Measurements from ENCODE around the gene CDK5. TPM values are rescaled to one million over a fixed set of nuclear protein-coding genes. Genes with fewer than 3 reads are reported as not detected.
A peak's percentile ranks its signal among the peaks of the same experiment; 100 is the strongest.

CDK5 gene
- total and polyA plus RNA-seq, 2 of the 13 experiments (the other 11 are each of a cell fraction or from before 2014, with no cell fraction given): 16.4 to 21.3 TPM

DNA sequence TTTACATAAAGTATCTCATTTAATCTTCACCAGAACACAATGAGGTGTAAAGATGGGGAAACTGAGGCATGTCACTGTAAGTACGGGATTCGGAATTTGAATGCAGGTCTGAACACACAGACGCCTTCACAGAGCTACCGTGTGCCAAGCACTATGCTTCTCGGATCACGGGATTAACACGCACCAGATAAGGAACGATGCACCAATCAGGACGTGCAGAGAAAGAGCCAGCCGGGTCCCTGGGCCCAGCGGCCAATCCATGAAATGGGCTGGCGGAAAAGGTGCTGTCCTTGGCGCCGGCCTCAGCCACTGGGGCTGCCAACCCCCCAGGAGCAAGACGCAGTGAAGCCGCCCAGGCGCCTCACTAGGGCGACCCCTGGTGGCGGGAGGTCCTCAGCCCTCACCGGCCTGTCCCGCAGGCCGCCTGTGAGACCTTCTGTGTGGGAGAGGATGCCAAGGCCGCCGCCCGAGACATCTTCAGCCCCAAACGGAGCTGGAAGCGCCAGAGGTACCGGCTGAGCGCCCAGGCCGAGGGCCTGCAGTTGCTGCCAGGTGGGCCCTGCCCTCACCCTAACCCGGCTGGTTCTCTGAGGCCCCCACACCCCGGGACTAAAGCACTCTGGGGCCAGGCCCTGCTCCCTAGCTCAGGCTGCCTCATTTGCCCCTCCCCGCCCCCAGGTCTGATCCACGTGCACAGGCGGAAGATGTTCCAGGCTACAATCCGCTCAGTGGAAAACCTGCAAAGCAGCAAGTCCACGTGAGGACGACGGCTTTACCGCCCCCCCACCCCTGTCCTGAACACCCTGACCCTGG lies 49.0 kb downstream of the CDK5 start (continued):
- TF ChIP-seq ZNF232 (CRISPR knock-in tag; IDR thresholded peaks at IDR 0.05; ENCODE audit: borderline replicate concordance) (no peak), ZNF121 (CRISPR knock-in tag; IDR thresholded peaks at IDR 0.05) (no peak), ZNF207 (IDR thresholded peaks at IDR 0.05; ENCODE audit: borderline replicate concordance) (no peak), PHF21A (CRISPR knock-in tag; IDR thresholded peaks at IDR 0.05) (peak; percentile 53; the same call in 1 of the 2 replicates), ATF7 (IDR thresholded peaks at IDR 0.05) (no peak), ATF7 (CRISPR knock-in tag; IDR thresholded peaks at IDR 0.05) (no peak), FIP1L1 (IDR thresholded peaks at IDR 0.05; ENCODE audit: borderline replicate concordance, insufficient read depth, low read depth, low read length) (no peak), SRSF1 (optimal IDR thresholded peaks at IDR 0.05; ENCODE audit: low read depth, low read length) (peak; percentile 67), SOX5 (CRISPR knock-in tag; IDR thresholded peaks at IDR 0.05; ENCODE audit: borderline replicate concordance) (0 out of 2 replicates have a peak, but pooled peaks have one; percentile 14), ZKSCAN1 (IDR thresholded peaks at IDR 0.05; ENCODE audit: low read length) (no peak), ZNF33A (CRISPR knock-in tag; IDR thresholded peaks at IDR 0.05; ENCODE audit: borderline replicate concordance) (no peak), GLMP (CRISPR knock-in tag; IDR thresholded peaks at IDR 0.05; ENCODE audit: borderline replicate concordance) (no peak), MLLT10 (CRISPR knock-in tag; IDR thresholded peaks at IDR 0.05) (no peak), ASH2L (IDR thresholded peaks at IDR 0.05; ENCODE audit: insufficient read length, low read depth, low read length) (no peak), ZNF724P (CRISPR knock-in tag; IDR thresholded peaks at IDR 0.05; ENCODE audit: borderline replicate concordance) (no peak), ATF1 (CRISPR knock-in tag; IDR thresholded peaks at IDR 0.05) (no peak), MEIS2 (CRISPR knock-in tag; IDR thresholded peaks at IDR 0.05) (no peak)
- TF ChIP-seq, protein P1, sequence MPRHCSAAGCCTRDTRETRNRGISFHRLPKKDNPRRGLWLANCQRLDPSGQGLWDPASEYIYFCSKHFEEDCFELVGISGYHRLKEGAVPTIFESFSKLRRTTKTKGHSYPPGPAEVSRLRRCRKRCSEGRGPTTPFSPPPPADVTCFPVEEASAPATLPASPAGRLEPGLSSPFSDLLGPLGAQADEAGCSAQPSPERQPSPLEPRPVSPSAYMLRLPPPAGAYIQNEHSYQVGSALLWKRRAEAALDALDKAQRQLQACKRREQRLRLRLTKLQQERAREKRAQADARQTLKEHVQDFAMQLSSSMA (CRISPR knock-in tag; IDR thresholded peaks at IDR 0.05): no peak
- TF ChIP-seq, protein P2, sequence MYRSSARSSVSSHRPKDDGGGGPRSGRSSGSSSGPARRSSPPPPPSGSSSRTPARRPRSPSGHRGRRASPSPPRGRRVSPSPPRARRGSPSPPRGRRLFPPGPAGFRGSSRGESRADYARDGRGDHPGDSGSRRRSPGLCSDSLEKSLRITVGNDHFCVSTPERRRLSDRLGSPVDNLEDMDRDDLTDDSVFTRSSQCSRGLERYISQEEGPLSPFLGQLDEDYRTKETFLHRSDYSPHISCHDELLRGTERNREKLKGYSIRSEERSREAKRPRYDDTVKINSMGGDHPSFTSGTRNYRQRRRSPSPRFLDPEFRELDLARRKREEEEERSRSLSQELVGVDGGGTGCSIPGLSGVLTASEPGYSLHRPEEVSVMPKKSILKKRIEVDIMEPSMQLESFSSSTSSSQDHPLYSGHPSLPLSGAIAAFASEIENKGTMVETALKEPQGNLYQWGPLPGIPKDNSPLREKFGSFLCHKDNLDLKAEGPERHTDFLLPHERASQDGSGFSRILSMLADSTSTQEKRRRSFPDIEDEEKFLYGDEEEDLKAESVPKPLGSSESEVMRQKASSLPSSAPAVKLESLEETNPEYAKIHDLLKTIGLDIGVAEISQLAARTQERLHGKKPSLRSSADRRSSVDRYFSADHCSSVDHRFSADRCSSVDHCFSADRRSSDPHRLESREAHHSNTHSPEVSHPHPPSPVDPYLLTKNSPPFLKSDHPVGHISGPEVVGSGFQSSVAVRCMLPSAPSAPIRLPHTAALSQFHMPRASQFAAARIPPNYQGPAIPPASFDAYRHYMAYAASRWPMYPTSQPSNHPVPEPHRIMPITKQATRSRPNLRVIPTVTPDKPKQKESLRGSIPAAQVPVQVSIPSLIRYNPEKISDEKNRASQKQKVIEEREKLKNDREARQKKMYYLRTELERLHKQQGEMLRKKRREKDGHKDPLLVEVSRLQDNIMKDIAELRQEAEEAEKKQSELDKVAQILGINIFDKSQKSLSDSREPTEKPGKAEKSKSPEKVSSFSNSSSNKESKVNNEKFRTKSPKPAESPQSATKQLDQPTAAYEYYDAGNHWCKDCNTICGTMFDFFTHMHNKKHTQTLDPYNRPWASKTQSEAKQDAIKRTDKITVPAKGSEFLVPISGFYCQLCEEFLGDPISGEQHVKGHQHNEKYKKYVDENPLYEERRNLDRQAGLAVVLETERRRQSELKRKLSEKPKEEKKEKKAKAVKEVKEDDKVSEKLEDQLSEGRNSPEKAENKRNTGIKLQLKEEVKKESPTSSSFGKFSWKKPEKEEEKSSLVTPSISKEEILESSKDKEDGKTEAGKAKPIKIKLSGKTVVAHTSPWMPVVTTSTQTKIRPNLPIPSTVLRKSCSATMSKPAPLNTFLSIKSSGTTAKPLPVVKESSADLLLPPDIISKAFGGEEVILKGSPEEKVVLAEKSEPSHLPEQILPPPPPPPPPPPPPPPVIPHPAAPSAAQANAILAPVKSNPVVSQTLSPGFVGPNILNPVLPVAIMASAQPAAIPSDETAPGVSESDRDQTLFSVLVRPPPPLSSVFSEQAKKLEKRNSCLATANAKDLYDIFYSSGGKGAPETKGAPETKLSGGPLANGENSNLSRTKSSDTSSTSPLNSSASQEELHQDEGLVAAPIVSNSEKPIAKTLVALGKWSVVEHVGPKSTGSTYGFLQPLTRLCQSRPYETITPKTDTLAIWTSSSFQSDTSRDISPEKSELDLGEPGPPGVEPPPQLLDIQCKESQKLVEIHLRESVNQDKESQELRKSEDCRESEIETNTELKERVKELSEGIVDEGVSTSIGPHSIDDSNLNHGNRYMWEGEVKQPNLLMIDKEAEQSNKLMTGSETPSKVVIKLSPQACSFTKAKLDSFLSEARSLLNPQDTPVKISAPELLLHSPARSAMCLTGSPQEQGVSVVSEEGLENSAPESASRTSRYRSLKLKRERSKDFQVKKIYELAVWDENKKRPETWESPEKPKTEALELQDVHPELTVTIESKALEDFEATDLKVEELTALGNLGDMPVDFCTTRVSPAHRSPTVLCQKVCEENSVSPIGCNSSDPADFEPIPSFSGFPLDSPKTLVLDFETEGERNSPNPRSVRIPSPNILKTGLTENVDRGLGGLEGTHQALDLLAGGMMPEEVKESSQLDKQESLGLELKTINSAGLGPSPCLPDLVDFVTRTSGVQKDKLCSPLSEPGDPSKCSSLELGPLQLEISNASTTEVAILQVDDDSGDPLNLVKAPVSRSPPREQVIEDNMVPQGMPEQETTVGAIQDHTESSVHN (CRISPR knock-in tag; IDR thresholded peaks at IDR 0.05): no peak

All from HepG2 (cell line).